Measurements from ENCODE around the gene FNBP1. TPM values are rescaled to one million over a fixed set of nuclear protein-coding genes. Genes with fewer than 3 reads are reported as not detected.
A peak's percentile ranks its signal among the peaks of the same experiment; 100 is the strongest.

The FNBP1 gene
- total RNA-seq, 2 experiments from 2014 or later = 126 to 128 TPM

GRCh38 chr9:130043654-130044623 lies 950 bp upstream of the FNBP1 start:
- H3K4me3 Mint-ChIP-seq = peak overlapping the region; percentile 90
- DNase-seq = no peak
- H3K9me3 Mint-ChIP-seq = no peaks in the 10 kb centered on the region
- H3K27ac Mint-ChIP-seq = no peak overlapping the region
- H3K27me3 Mint-ChIP-seq (ENCODE audit: low read depth) = no peaks in the 10 kb centered on the region
- CTCF ChIA-PET = interaction anchor here (0.6 to 3.1 kb wide), 5 partner anchors 13 to 159 kb away, joined by 3 to 14 read pairs (median 4); no protein-coding TSS in a partner anchor
- H3K36me3 Mint-ChIP-seq (ENCODE audit: low read depth) = peaks cover 12% of the 10 kb centered on the region
- H3K4me1 Mint-ChIP-seq (ENCODE audit: low read depth) = peaks cover 32% of the 10 kb centered on the region
- intact Hi-C loops (cut with micrococcal nuclease) = loop anchor here (1.0 kb wide), 1 partner anchor 156 kb away; no protein-coding TSS in a partner anchor

- Mint-ChIP-seq H3K36me3 (ENCODE audit: low read depth) (peaks cover 12% of the 10 kb centered on the region), H3K27ac (peak overlapping the region; percentile 100), H3K4me1 (ENCODE audit: low read depth) (peaks cover 43% of the 10 kb centered on the region), H3K9me3 (no peaks in the 10 kb centered on the region), H3K27me3 (ENCODE audit: low read depth) (no peaks in the 10 kb centered on the region), H3K4me3 (peak overlapping the region; percentile 100)
- CTCF ChIA-PET = interaction anchor here (1.3 to 1.6 kb wide), 2 partner anchors 32 to 150 kb away, joined by 3 to 8 read pairs; no protein-coding TSS in a partner anchor
- DNase-seq = peak; percentile 29
- intact Hi-C loops (cut with micrococcal nuclease) = no loop called here
Observed at GRCh38 chr9:130042406-130042884, 544 bp downstream of the FNBP1 start.

GRCh38 chr9:130041648-130042405 lies 1.2 kb downstream of the FNBP1 start:
- CTCF ChIA-PET = interaction anchor here (0.7 to 1.6 kb wide), 4 partner anchors 14 to 155 kb away, joined by 3 to 8 read pairs (median 3); no protein-coding TSS in a partner anchor
- peak; percentile 20 for DNase-seq
- Mint-ChIP-seq H3K27me3 (ENCODE audit: low read depth) (no peaks in the 10 kb centered on the region), H3K4me1 (ENCODE audit: low read depth) (peaks cover 49% of the 10 kb centered on the region), H3K9me3 (no peaks in the 10 kb centered on the region), H3K36me3 (ENCODE audit: low read depth) (peaks cover 15% of the 10 kb centered on the region), H3K4me3 (peak overlapping the region; percentile 100), H3K27ac (peak overlapping the region; percentile 100)
- intact Hi-C loops (cut with micrococcal nuclease) = no loop called here

GRCh38 chr9:130040984-130041647 lies 1.9 kb downstream of the FNBP1 start:
- CTCF ChIA-PET = interaction anchor here (0.7 to 3.1 kb wide), 5 partner anchors 14 to 154 kb away, joined by 3 to 12 read pairs (median 3); no protein-coding TSS in a partner anchor
- intact Hi-C loops (cut with micrococcal nuclease) = no loop called here
- DNase-seq = peak; percentile 27
- H3K36me3 Mint-ChIP-seq (ENCODE audit: low read depth) = peaks cover 15% of the 10 kb centered on the region
- peaks cover 56% of the 10 kb centered on the region for H3K4me1 Mint-ChIP-seq (ENCODE audit: low read depth)
- peak overlapping the region; percentile 100 for H3K27ac Mint-ChIP-seq
- peak overlapping the region; percentile 100 for H3K4me3 Mint-ChIP-seq
- H3K27me3 Mint-ChIP-seq (ENCODE audit: low read depth) = no peaks in the 10 kb centered on the region
- H3K9me3 Mint-ChIP-seq = no peaks in the 10 kb centered on the region

GRCh38 chr9:130039528-130040147 lies 3.4 kb downstream of the FNBP1 start:
- Mint-ChIP-seq H3K27ac (peak overlapping the region; percentile 95), H3K4me1 (ENCODE audit: low read depth) (peaks cover 62% of the 10 kb centered on the region), H3K36me3 (ENCODE audit: low read depth) (peaks cover 16% of the 10 kb centered on the region), H3K9me3 (no peaks in the 10 kb centered on the region), H3K4me3 (peak overlapping the region; percentile 81), H3K27me3 (ENCODE audit: low read depth) (no peaks in the 10 kb centered on the region)
- CTCF ChIA-PET = interaction anchor here (0.7 to 3.1 kb wide), 15 partner anchors 9 to 203 kb away, joined by 3 to 12 read pairs (median 3); partner anchors contain the start of gene GPR107
- intact Hi-C loops (cut with micrococcal nuclease) = loop anchor here (2.0 to 10.0 kb wide), 3 partner anchors 77 to 1235 kb away; partner anchors contain the start of gene FAM78A
- DNase-seq = peak; percentile 42

- Mint-ChIP-seq H3K4me1 (ENCODE audit: low read depth) (peaks cover 79% of the 10 kb centered on the region), H3K27ac (peak overlapping the region; percentile 95), H3K36me3 (ENCODE audit: low read depth) (peaks cover 9% of the 10 kb centered on the region)
Observed at GRCh38 chr9:130036099-130036498, 6.9 kb downstream of the FNBP1 start.

GRCh38 chr9:130034570-130034969 lies 8.4 kb downstream of the FNBP1 start:
- CTCF ChIA-PET = interaction anchor here (0.7 to 1.7 kb wide), 4 partner anchors 11 to 148 kb away, joined by 3 to 8 read pairs (median 4); no protein-coding TSS in a partner anchor
- Mint-ChIP-seq H3K36me3 (ENCODE audit: low read depth) (peaks cover 6% of the 10 kb centered on the region), H3K9me3 (no peaks in the 10 kb centered on the region), H3K27ac (peak overlapping the region; percentile 95), H3K27me3 (ENCODE audit: low read depth) (no peaks in the 10 kb centered on the region), H3K4me1 (ENCODE audit: low read depth) (peaks cover 90% of the 10 kb centered on the region), H3K4me3 (peak overlapping the region; percentile 11)
- intact Hi-C loops (cut with micrococcal nuclease) = loop anchor here (1.0 to 10.0 kb wide), 3 partner anchors 14 to 1240 kb away; partner anchors contain the start of gene FAM78A
- DNase-seq = peak; percentile 61

More at GRCh38 chr9:130036099-130036498, 6.9 kb downstream of the FNBP1 start:
- DNase-seq = no peak
- intact Hi-C loops (cut with micrococcal nuclease) = loop anchor here (10.0 kb wide), 1 partner anchor 1239 kb away; the partner anchor contains the start of gene FAM78A
- no peaks in the 10 kb centered on the region for H3K9me3 Mint-ChIP-seq
- CTCF ChIA-PET = interaction anchor here (1.3 to 1.7 kb wide), 3 partner anchors 13 to 150 kb away, joined by 3 to 8 read pairs (median 4); no protein-coding TSS in a partner anchor
- no peaks in the 10 kb centered on the region for H3K27me3 Mint-ChIP-seq (ENCODE audit: low read depth)
- peak overlapping the region; percentile 55 for H3K4me3 Mint-ChIP-seq

GRCh38 chr9:130030651-130031127 lies 12.3 kb downstream of the FNBP1 start:
- no peak overlapping the region for H3K4me3 Mint-ChIP-seq
- peak overlapping the region; percentile 93 for H3K27ac Mint-ChIP-seq
- no peaks in the 10 kb centered on the region for H3K9me3 Mint-ChIP-seq
- H3K36me3 Mint-ChIP-seq (ENCODE audit: low read depth) = peaks cover 11% of the 10 kb centered on the region
- H3K4me1 Mint-ChIP-seq (ENCODE audit: low read depth) = peaks cover 97% of the 10 kb centered on the region
- no peak for DNase-seq
- CTCF ChIA-PET = interaction anchor here (0.6 to 2.2 kb wide), 9 partner anchors 9 to 146 kb away, joined by 3 to 10 read pairs (median 4); no protein-coding TSS in a partner anchor
- H3K27me3 Mint-ChIP-seq (ENCODE audit: low read depth) = no peaks in the 10 kb centered on the region
- intact Hi-C loops (cut with micrococcal nuclease) = loop anchor here (10.0 kb wide), 1 partner anchor 1244 kb away; the partner anchor contains the start of gene FAM78A

GRCh38 chr9:130029223-130029973 lies 13.6 kb downstream of the FNBP1 start:
- Mint-ChIP-seq H3K27me3 (ENCODE audit: low read depth) (no peaks in the 10 kb centered on the region), H3K36me3 (ENCODE audit: low read depth) (peaks cover 10% of the 10 kb centered on the region), H3K27ac (peak overlapping the region; percentile 85), H3K4me1 (ENCODE audit: low read depth) (peaks cover 96% of the 10 kb centered on the region), H3K9me3 (no peaks in the 10 kb centered on the region), H3K4me3 (peak overlapping the region; percentile 45)
- DNase-seq = peak; percentile 68
- intact Hi-C loops (cut with micrococcal nuclease) = loop anchor here (1.0 to 2.0 kb wide), 6 partner anchors 8 to 141 kb away; no protein-coding TSS in a partner anchor
- CTCF ChIA-PET = interaction anchor here (0.7 to 2.2 kb wide), 6 partner anchors 10 to 143 kb away, joined by 3 to 10 read pairs (median 4); no protein-coding TSS in a partner anchor

Measured in activated naive CD4-positive, alpha-beta T cell treated with anti-CD3 and anti-CD28 coated beads for 36 hours (primary cell).